Activated B cell treated with CpG ODN at 0.5 μM for 24 hours (primary cell): Measurements from ENCODE around the gene TMEM108. TPM values are rescaled to one million over a fixed set of nuclear protein-coding genes. Genes with fewer than 3 reads are reported as not detected.
"Not testable (repeated sequence)": the region's sequence is repeated elsewhere in the genome, so short reads cannot be mapped to it uniquely, and the experiment has no call there.

Experiments
- ATAC-seq: fragments of 200-7000 bp; cut with Tn5 transposase; one replicate; pipeline ENCODE4 v1.10.0; 2021; ENCODE audit warnings: low read depth, mild to moderate bottlenecking, moderate library complexity
- CTCF ChIA-PET: fragments of 350-600 bp; sonication (Branson Sonifier 250); formaldehyde crosslinking; loops from one replicate; lab custom pipeline; 2021; ENCODE audit warnings: antibody characterized with exemption; lab: Charles Lee
- POLR2A ChIA-PET: fragments of 350-600 bp; sonication (Branson Sonifier 250); formaldehyde crosslinking; loops from one replicate; lab custom pipeline; 2021; ENCODE audit warnings: antibody characterized with exemption; lab: Charles Lee
- DNase-seq: peaks from one replicate; pipeline ENCODE4 v3.0.0; 2022
- H3K27ac Mint-ChIP-seq: one replicate; pipeline ENCODE4 v1.8.0; 2020; ENCODE audit warnings: mixed read lengths
- H3K27me3 Mint-ChIP-seq: one replicate; pipeline ENCODE4 v1.8.0; 2021; ENCODE audit warnings: mixed read lengths
- H3K36me3 Mint-ChIP-seq: one replicate; pipeline ENCODE4 v1.8.0; 2021; ENCODE audit warnings: low read depth, mixed read lengths
- H3K4me1 Mint-ChIP-seq: one replicate; pipeline ENCODE4 v1.8.0; 2021; ENCODE audit warnings: mixed read lengths
- H3K4me3 Mint-ChIP-seq: one replicate; pipeline ENCODE4 v1.8.0; 2020; ENCODE audit warnings: mild to moderate bottlenecking, mixed read lengths
- H3K9me3 Mint-ChIP-seq: one replicate; pipeline ENCODE4 v1.8.0; 2020; ENCODE audit warnings: mixed read lengths
- CTCF ChIP-seq: fragments of 200-600 bp; IDR thresholded peaks from one replicate; pipeline ENCODE4 v1.8.0; 2022; ENCODE audit warnings: antibody characterized with exemption, mild to moderate bottlenecking
- intact Hi-C: fragments of 100-400 bp; cut with micrococcal nuclease; formaldehyde crosslinking; loops from one replicate; pipeline ENCODE4 v1.15.1; 2024
- total RNA-seq: library from RNA; stranded (reverse); gene quantifications from 2 replicates; pipeline ENCODE4 v1.2.3, GENCODE V29; 2022

TMEM108 gene
- total RNA-seq, 1 donor from 2014 or later = not detected

- ChIA-PET POLR2A (no interaction called here), CTCF (no interaction called here)
- intact Hi-C loops = no loop called here
- Mint-ChIP-seq H3K4me1 (no peaks in the 10 kb centered on the region), H3K27ac (no peak overlapping the region), H3K27me3 (peaks cover 12% of the 10 kb centered on the region), H3K36me3 (no peaks in the 10 kb centered on the region), H3K9me3 (peaks cover 15% of the 10 kb centered on the region), H3K4me3 (no peak overlapping the region)
- no peak for DNase-seq
- TF ChIP-seq CTCF = no peak
- no peak for ATAC-seq
Measured at GRCh38 chr3:133014325-133014724, 23.9 kb upstream of the TMEM108 start.

GRCh38 chr3:133015573-133015972, 22.6 kb upstream of the TMEM108 start:
- CTCF ChIA-PET, intact Hi-C loops, H3K4me1 Mint-ChIP-seq, H3K36me3 Mint-ChIP-seq, POLR2A ChIA-PET, ATAC-seq, H3K4me3 Mint-ChIP-seq, H3K9me3 Mint-ChIP-seq, H3K27ac Mint-ChIP-seq, DNase-seq: not testable (repeated sequence)
- H3K27me3 Mint-ChIP-seq = peaks cover 12% of the 10 kb centered on the region

GRCh38 chr3:133016838-133017309, 21.3 kb upstream of the TMEM108 start:
- ChIA-PET POLR2A (no interaction called here), CTCF (no interaction called here)
- no peak for ATAC-seq
- no peaks in the 10 kb centered on the region for H3K4me1 Mint-ChIP-seq
- no peak for DNase-seq
- no peak overlapping the region for H3K27ac Mint-ChIP-seq
- no peaks in the 10 kb centered on the region for H3K36me3 Mint-ChIP-seq
- TF ChIP-seq CTCF = no peak
- intact Hi-C loops = no loop called here
- H3K4me3 Mint-ChIP-seq = no peak overlapping the region
- peaks cover 12% of the 10 kb centered on the region for H3K27me3 Mint-ChIP-seq
- peaks cover 5% of the 10 kb centered on the region for H3K9me3 Mint-ChIP-seq

GRCh38 chr3:133018921-133019320, 19.3 kb upstream of the TMEM108 start:
- ATAC-seq (no peak), DNase-seq (no peak)
- Mint-ChIP-seq H3K27ac (no peak overlapping the region), H3K4me3 (no peak overlapping the region), H3K4me1 (no peaks in the 10 kb centered on the region), H3K9me3 (no peaks in the 10 kb centered on the region), H3K36me3 (no peaks in the 10 kb centered on the region), H3K27me3 (peaks cover 12% of the 10 kb centered on the region)
- TF ChIP-seq CTCF = no peak
- CTCF ChIA-PET = no interaction called here
- POLR2A ChIA-PET = no interaction called here
- intact Hi-C loops = no loop called here

DNA sequence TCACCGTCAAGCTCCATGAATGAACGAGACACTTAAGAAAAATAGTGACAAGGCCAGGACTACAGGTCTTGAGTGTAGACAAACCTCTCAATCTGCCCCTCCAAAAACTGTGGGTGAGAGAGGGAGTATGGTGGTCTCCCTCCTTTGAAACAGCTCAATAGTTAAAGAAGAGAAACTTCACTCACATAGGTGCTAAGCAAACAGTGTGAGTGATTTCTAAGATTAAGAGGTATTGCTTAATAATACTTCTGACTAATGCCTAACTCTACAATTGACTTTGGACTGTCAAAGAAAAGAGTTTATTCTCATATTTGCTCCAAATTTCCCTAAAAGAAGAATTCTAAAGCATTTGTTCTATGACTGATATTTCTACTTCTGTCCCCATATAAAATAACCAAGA, 17.0 kb upstream of the TMEM108 start:
- intact Hi-C loops = no loop called here
- DNase-seq (no peak), ATAC-seq (no peak)
- Mint-ChIP-seq H3K27ac (no peak overlapping the region), H3K9me3 (no peaks in the 10 kb centered on the region), H3K36me3 (no peaks in the 10 kb centered on the region), H3K27me3 (peaks cover 7% of the 10 kb centered on the region), H3K4me3 (no peak overlapping the region), H3K4me1 (no peaks in the 10 kb centered on the region)
- ChIA-PET CTCF (no interaction called here), POLR2A (no interaction called here)
- no peak for TF ChIP-seq CTCF

GRCh38 chr3:133023362-133023761, 14.8 kb upstream of the TMEM108 start:
- H3K27ac Mint-ChIP-seq = no peak overlapping the region
- CTCF ChIA-PET = no interaction called here
- POLR2A ChIA-PET = no interaction called here
- no peak overlapping the region for H3K4me3 Mint-ChIP-seq
- no peak for TF ChIP-seq CTCF
- H3K4me1 Mint-ChIP-seq = no peaks in the 10 kb centered on the region
- no peak for DNase-seq
- intact Hi-C loops = no loop called here
- no peaks in the 10 kb centered on the region for H3K36me3 Mint-ChIP-seq
- ATAC-seq = no peak
- no peaks in the 10 kb centered on the region for H3K9me3 Mint-ChIP-seq
- peaks cover 7% of the 10 kb centered on the region for H3K27me3 Mint-ChIP-seq
